Tibial nerve (tissue), 3 donors: ENCODE data around the gene NDUFAF8.

Experiments used
- CTCF ChIP-seq, 5 experiments: fragments of 200-600 bp in 3 of 5; fragments of 450-650 bp in 2 of 5; sonication (generic) in 3 of 5; IDR thresholded peaks; one replicate each; pipeline ENCODE4 v1.5.1; 2016 to 2019; ENCODE audit warnings: antibody characterized with exemption in 5 of 5, mild to moderate bottlenecking in 3 of 5, moderate library complexity in 2 of 5
- POLR2A ChIP-seq, 2 donors: fragments of 450-650 bp; IDR thresholded peaks; one replicate each; pipeline ENCODE4 v1.6.1; 2017; ENCODE audit warnings: antibody characterized with exemption in 2 of 2, mild to moderate bottlenecking in 2 of 2, moderate library complexity in 2 of 2

GRCh38 chr17:81228834-81229665 lies 10.1 kb upstream of the NDUFAF8 start:
- TF ChIP-seq CTCF (IDR thresholded peaks at IDR 0.05), result no peak
- no peak for TF ChIP-seq POLR2A (IDR thresholded peaks at IDR 0.05)
